Stimulated activated CD8-positive, alpha-beta memory T cell treated with anti-CD3 and anti-CD28 coated beads, Interleukin-2, amount 100 ng/mL, for 48 hours (primary cell): Measurements from ENCODE around the gene SNRNP35.
"Not testable (repeated sequence)": the region's sequence is repeated elsewhere in the genome, so short reads cannot be mapped to it uniquely, and the experiment has no call there.

Source experiments
- DNase-seq, 2 donors: peaks; one replicate each; pipeline ENCODE4 v3.0.0-alpha.2; 2020; ENCODE audit warnings: low read depth in 2 of 2

The SNRNP35 gene

GRCh38 chr12:123449249-123449733 lies 8.6 kb upstream of the SNRNP35 start:
- no peak for DNase-seq

DNA sequence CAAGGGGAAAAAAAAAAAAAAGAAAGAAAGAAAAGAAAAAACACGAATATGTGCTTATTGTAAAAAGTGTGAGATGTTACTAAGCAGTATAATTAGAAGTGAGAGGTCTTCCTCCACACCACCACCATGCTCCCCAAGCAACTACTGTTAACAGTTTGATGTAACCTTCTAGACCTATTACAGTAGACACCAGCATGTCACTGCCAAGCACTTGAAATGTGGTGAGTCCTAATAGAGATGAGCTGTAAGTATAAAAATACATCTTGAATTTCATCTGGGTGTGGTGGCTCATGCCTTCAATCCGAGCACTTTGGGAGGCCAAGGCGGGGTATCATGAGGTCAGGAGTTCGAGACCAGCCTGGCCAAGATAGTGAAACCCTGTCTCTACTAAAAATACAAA lies 8.1 kb upstream of the SNRNP35 start:
- DNase-seq, result no peak

DNA sequence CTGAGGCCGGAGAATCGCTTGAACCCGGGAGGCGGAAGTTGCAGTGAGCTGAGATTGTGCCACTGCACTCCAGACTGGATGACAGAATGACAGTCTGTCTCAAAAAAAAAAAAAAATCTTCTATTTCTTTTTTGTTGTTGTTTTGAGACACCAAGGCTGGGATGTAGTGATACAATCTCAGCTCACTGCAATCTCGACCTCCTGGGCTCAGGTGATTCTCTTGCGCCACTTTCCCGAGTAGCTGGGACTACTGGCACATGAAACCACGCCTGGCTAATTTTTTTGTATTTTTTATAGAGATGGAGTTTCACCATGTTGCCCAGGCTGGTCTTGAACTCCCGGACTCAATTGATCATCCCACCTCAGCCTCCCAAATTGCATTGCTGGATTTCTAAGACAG lies 7.3 kb upstream of the SNRNP35 start:
- no peak for DNase-seq

DNA sequence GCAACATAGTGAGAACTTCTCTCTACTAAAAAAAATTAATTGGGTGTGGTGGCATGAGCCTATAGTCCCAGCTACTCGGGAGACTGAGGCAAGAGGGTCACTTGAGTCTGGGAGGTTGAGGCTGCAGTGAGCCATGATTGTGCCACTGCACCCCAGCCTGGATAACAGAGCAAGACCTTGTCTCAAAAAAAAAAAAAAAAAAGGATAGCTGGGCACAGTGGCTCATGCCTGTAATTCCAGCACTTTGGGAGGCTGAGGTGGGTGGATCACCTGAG lies 5.7 kb upstream of the SNRNP35 start:
- DNase-seq, result not testable (repeated sequence)

DNA sequence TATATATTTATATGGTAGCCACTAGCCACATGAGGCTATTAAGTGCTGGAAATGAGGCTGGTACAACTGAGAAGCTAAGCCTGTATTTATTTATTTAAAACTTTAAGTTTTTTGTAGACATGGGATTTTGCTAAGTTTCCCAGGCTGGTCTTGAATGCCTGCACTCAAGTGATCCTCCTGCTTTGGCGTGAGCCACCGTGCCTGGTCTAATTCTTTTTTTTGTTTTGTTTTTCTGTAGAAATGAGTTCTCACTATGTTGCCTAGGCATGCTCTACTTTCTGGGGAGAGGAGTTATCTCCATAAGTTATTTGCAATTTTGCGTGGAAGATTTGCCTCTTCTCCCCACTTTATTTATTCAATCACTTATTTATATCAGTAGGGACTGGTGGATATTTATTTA lies 4.8 kb upstream of the SNRNP35 start:
- DNase-seq, result no peak

- DNase-seq, result not testable (repeated sequence)
These were observed 5.2 kb downstream of the SNRNP35 start for GRCh38 chr12:123463174-123463573.

- DNase-seq, result no peak
These were observed 7.1 kb downstream of the SNRNP35 start for GRCh38 chr12:123465084-123465483.

DNA sequence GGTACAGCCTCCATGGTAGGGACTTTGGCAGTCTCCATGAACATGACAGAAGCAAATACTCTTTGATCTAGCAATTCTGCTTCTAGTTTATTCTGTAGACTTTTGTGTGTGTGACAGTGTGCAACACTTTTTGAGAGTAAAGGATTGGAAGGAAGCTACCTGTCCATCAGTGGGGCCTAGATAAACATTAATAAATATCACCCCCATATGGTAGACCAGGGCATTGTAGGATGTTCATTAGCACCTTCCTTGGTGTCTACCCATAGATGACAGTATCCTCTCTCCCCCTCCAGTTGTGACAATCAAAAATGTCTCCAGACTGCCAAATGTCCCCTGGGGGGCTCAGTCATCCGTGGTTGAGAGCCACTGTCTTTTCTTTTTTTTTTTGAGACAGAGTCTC lies 10.8 kb downstream of the SNRNP35 start:
- no peak for DNase-seq

GRCh38 chr12:123469978-123470377 lies 12.0 kb downstream of the SNRNP35 start:
- no peak for DNase-seq

GRCh38 chr12:123471374-123472068 lies 13.6 kb downstream of the SNRNP35 start:
- DNase-seq, result no peak

DNA sequence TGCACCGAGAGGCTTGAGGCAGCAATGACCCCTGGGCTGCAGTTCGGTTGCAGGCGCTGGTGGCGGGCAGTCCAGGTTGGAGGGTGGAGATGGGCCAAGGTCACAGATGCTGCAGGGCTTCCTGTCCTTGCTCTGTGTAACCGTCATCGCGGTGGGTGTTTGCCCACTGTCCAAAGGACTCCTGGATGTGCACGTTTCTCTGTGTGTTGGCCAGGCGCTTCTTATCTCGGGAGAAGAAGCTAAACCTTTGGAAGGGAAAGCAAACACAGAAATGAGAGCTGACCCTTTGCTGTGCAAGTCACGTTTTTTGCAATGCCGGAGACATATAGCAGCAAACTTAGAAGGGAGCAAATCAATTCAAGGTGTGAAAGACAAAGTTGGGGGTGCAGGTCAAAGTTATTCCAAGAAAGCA lies 14.5 kb downstream of the SNRNP35 start:
- no peak for DNase-seq

GRCh38 chr12:123474485-123475245 lies 16.7 kb downstream of the SNRNP35 start:
- DNase-seq, result no peak

DNA sequence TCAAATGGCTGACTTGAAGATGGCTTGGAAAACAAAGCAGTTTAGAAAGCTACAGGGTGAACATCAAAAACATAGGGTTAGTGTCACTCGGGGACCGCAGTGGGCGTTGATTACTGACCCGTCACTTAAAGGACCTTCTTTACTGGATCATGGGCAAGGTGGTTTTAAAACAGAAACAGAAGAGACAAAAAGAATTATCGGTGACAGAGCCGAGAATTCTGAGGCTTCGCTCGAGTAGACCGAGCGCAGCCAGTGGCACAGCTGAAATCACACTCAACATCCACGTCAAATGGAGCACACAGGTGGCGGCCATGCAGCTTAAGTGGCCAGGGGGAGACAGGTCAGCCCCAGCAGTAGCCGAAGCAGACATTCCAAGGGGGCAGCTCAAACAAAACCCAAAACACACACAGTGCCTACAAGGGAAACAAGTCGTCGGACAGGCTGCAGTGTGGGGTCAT lies 17.3 kb downstream of the SNRNP35 start:
- no peak for DNase-seq

DNA sequence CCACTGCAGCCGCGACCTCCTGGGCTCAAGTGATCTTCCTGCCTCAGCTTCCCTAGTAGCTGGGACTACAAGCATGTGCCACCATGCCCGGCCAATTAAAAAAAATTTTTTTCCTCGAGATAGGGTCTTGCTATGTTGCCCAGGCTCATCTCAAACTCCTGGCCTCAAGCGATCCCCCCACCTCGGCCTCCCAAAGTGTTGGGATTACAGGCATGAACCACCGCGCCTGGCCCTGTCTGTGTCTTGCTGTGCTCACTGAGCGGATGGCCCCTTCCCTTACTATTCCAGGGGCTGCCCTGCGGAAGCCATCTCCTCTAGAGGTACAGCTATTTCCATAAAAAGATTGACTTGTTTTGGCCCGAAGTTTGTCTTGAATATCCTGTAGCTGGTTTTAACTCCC lies 20.1 kb downstream of the SNRNP35 start:
- DNase-seq, result no peak

- no peak for DNase-seq
These were observed 20.8 kb downstream of the SNRNP35 start for GRCh38 chr12:123478762-123479161.

DNA sequence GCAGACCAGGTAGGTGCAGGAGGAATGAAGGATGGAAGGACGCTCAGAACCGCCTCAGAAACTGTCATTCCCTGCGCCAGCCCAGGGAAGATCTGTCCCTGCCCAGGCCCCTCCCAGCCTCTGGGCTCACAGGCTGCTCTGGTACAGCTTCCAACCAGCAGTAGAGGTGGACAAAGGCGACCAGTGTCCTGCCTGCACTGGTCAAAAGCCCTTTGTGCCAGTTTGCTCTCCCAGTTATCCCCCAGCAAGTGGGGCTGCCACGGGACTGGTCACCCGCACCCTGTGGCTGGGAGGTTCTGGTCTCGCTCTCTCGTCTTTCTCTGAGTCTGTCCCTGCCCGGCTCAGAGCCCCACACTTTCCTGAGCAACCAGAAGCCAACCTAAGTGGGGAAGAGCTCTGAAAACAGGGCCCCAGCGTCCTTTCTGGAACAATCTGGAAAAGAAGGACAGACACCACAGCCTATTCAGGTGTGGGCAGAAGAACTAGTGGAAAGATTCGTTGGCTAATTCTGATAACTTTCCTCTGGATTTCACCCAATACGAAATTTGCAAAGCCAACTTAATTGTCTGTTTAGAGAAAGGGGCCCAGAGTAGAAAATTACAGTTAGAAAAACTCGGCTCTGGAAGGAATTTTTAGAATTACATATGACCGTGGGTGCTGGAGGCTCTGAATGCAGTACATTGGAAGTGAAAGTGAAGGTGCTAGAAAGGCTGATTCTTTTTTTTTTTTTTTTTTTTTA lies 21.7 kb downstream of the SNRNP35 start:
- no peak for DNase-seq

- DNase-seq, result not testable (repeated sequence)
These were observed 23.3 kb downstream of the SNRNP35 start for GRCh38 chr12:123481251-123481650.

DNA sequence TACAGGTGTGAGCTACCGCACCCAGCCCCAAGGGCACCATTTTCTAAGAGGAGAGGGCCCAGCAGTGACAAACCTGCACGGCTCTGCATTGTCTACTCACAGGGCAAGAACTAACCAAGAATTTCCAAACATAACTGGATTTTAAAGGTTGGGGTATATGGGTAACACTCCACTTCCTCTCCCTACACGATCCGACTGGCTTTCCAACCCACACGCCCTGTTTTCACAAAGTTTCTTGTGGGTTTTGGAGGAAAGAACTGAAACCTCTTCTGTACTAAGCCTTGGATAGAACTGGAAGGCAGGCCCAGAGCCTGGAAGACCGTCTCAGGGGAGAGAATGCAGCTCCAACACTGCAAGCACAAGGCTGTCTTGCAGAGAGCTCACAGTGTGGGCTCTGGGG lies 24.9 kb downstream of the SNRNP35 start:
- no peak for DNase-seq

GRCh38 chr12:123483602-123484248 lies 25.8 kb downstream of the SNRNP35 start:
- DNase-seq, result no peak

- DNase-seq, result no peak
These were observed 27.8 kb downstream of the SNRNP35 start for GRCh38 chr12:123485756-123486155.

- DNase-seq, result no peak
These were observed 29.5 kb downstream of the SNRNP35 start for GRCh38 chr12:123487428-123487827.

DNA sequence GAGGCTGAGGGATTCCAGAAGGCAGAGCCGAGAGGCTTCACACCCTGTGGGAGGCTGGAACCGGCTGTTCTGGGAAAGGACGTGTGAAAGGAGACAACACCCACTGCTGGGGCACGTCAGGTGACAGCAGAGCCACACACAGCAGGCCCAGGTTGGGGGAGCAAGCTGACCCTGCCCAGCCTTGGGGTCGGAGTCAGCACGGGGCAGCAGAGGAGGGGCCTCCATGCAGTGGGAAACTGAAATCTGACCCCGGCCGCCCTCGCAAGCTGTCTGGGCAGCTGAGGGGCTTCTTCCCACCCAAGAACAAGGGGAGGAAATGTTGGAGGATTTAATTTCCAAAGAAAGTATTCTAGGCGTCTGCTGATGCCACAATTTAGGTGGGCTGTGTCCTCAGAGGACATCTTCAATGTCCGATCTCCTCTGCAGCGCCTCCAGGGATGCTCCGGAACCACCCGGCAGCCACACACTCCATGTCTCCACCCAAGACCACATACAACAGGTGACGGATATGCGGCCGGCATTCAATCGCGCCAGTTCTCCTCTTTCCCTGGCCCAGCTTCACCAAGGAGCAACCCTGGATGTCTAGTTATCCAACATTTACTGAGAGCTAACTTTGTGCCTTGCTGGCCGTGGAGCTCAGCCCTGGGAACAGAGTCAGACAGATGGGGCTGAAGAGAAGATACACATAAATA lies 30.7 kb downstream of the SNRNP35 start:
- no peak for DNase-seq
